Astrocyte of the spinal cord (primary cell): ENCODE results near the gene TBC1D9.

ENCODE experiments used
- DNase-seq: peaks from one replicate; pipeline ENCODE4 v3.0.0; 2011; ENCODE audit warnings: low read depth, low spot score
- H3K4me3 ChIP-seq: 2 replicates; pipeline ENCODE4 v1.5.1; 2011; ENCODE audit warnings: low read depth, mild to moderate bottlenecking, low read length, moderate library complexity
- CTCF ChIP-seq: IDR thresholded peaks from 2 replicates; pipeline ENCODE4 v1.5.1; 2012; ENCODE audit warnings: low read depth, mild to moderate bottlenecking, low read length, inconsistent platforms
- in situ Hi-C: cut with HindIII; loops from 2 replicates; pipeline ENCODE4 v1.10.0; 2017; ENCODE audit warnings: low sequenced_read_pairs

TBC1D9 gene

GRCh38 chr4:140756319-140757231 is at the start of gene TBC1D9:
Gene TBC1D9, minus strand, starts transcription at chr4:140756385. Its CDS starts 340 bp downstream, at chr4:140756045.
- peak within 1 kb of the TSS; percentile 75 for H3K4me3 ChIP-seq
- DNase-seq: peak; percentile 68
- TF ChIP-seq CTCF: no peak
- in situ Hi-C loops: no loop called here

GRCh38 chr4:140805293-140805692 is 49.1 kb upstream of the TBC1D9 start:
- no peak for TF ChIP-seq CTCF
- in situ Hi-C loops: no loop called here
- no peak overlapping the region for H3K4me3 ChIP-seq
- no peak for DNase-seq

- in situ Hi-C loops: no loop called here
- TF ChIP-seq CTCF: no peak
- no peak for DNase-seq
- no peak overlapping the region for H3K4me3 ChIP-seq
These were observed 46.4 kb upstream of the TBC1D9 start for GRCh38 chr4:140802591-140802990.

GRCh38 chr4:140800666-140801065 is 44.5 kb upstream of the TBC1D9 start:
- no peak for DNase-seq
- in situ Hi-C loops: no loop called here
- TF ChIP-seq CTCF: no peak
- no peak overlapping the region for H3K4me3 ChIP-seq

GRCh38 chr4:140799686-140800225 is 43.6 kb upstream of the TBC1D9 start:
- no peak for DNase-seq
- TF ChIP-seq CTCF: no peak
- H3K4me3 ChIP-seq: no peak overlapping the region
- in situ Hi-C loops: no loop called here

- DNase-seq: no peak
- no peak for TF ChIP-seq CTCF
- in situ Hi-C loops: no loop called here
- H3K4me3 ChIP-seq: no peak overlapping the region
These were observed 37.1 kb upstream of the TBC1D9 start for GRCh38 chr4:140793291-140793690.
